A549 (cell line): ENCODE results near the gene INPP5A. TPM values are rescaled to one million over a fixed set of nuclear protein-coding genes. Genes with fewer than 3 reads are reported as not detected.

Experiments
- ATAC-seq, 2 experiments: fragments of 200-7000 bp in 1 of 2; fragments of >200 bp in 1 of 2; cut with Nextera tagmentation in 1 of 2; cut with Tn5 transposase in 1 of 2; 3 replicates each; pipeline versions ENCODE4 v1.8.0 to v1.9.1; 2018 to 2020; ENCODE audit warnings: mild to moderate bottlenecking in 1 of 2, moderate library complexity in 1 of 2
- CTCF ChIA-PET: fragments of 300-600 bp; sonication (Branson Sonifier 250); formaldehyde crosslinking; extraction: SDS; loops from one replicate; lab custom pipeline; 2021; ENCODE audit warnings: antibody characterized with exemption, inconsistent platforms; lab: Yijun Ruan, JAX
- POLR2A ChIA-PET: fragments of 350-600 bp; formaldehyde crosslinking; extraction: SDS; loops from one replicate; lab custom pipeline; 2021; ENCODE audit warnings: antibody characterized with exemption, inconsistent platforms; lab: Yijun Ruan, JAX
- DNase-seq, 2 experiments: peaks; one replicate each; pipeline versions ENCODE4 v3.0.0 to v3.0.0-alpha.2; 2011 to 2016; ENCODE audit warnings: low read depth in 1 of 2, low spot score in 1 of 2
- FAIRE-seq: peaks from 2 replicates; lab custom pipeline; 2011; peaks lifted over from hg19 to GRCh38; lab: Jason Lieb, UNC
- H3K27ac ChIP-seq, 2 experiments: fragments of >200 bp; sonication (Bioruptor Twin); formaldehyde crosslinking; 3 replicates each; pipeline ENCODE4 v1.5.1; 2016 to 2017
- H3K4me1 ChIP-seq: fragments of >200 bp; sonication (Bioruptor Twin); formaldehyde crosslinking; 3 replicates; pipeline ENCODE4 v1.6.1; 2016
- H3K4me2 ChIP-seq: fragments of >200 bp; sonication (Bioruptor Twin); formaldehyde crosslinking; 3 replicates; pipeline ENCODE4 v1.6.1; 2016
- H3K4me3 ChIP-seq: fragments of >200 bp; sonication (Bioruptor Twin); formaldehyde crosslinking; 3 replicates; pipeline ENCODE4 v1.5.1; 2016
- H3K9me3 ChIP-seq: fragments of >200 bp; sonication (Bioruptor Twin); formaldehyde crosslinking; 3 replicates; pipeline ENCODE4 v1.6.1; 2016
- ATOH8 ChIP-seq: fragments of 250-450 bp; sonication (Bioruptor Pico); IDR thresholded peaks from 2 replicates; pipeline ENCODE4 v1.5.0; 2020; ENCODE audit warnings: low read depth, mild to moderate bottlenecking, moderate library complexity
- EHMT2 ChIP-seq: fragments of 200-600 bp; sonication (generic); IDR thresholded peaks from 2 replicates; pipeline ENCODE4 v1.6.1; 2016; ENCODE audit warnings: antibody characterized with exemption, low read depth, mild to moderate bottlenecking, moderate library complexity
- FOSL2 ChIP-seq, 2 experiments: fragments of 450-650 bp in 1 of 2; fragments of >200 bp in 1 of 2; sonication (Bioruptor Twin) in 1 of 2; formaldehyde crosslinking; IDR thresholded peaks; 2 replicates each; pipeline versions ENCODE4 v1.5.0 to v1.6.1; 2016 to 2020; ENCODE audit warnings: mild to moderate bottlenecking in 1 of 2, moderate library complexity in 1 of 2
- FOXS1 ChIP-seq: fragments of 250-450 bp; sonication (Bioruptor Pico); IDR thresholded peaks from 2 replicates; pipeline ENCODE4 v1.5.0; 2020; ENCODE audit warnings: mild to moderate bottlenecking, moderate library complexity
- HOXB13 ChIP-seq: fragments of 250-450 bp; sonication (Bioruptor Pico); IDR thresholded peaks from 2 replicates; pipeline ENCODE4 v1.5.0; 2020; ENCODE audit warnings: low read depth, mild to moderate bottlenecking, moderate library complexity
- JUN ChIP-seq, 2 experiments: fragments of >200 bp; sonication (Bioruptor Twin); formaldehyde crosslinking; IDR thresholded peaks; 2 replicates in 1 of 2; 3 replicates in 1 of 2; pipeline ENCODE4 v1.6.1; 2016 to 2017
- KDM1A ChIP-seq: fragments of 200-600 bp; sonication (generic); IDR thresholded peaks from 2 replicates; pipeline ENCODE4 v1.6.1; 2016; ENCODE audit warnings: low read depth, mild to moderate bottlenecking
- NPAS2 ChIP-seq: fragments of 250-450 bp; sonication (Bioruptor Pico); IDR thresholded peaks from 2 replicates; pipeline ENCODE4 v1.8.0; 2022; ENCODE audit warnings: mild to moderate bottlenecking, moderate library complexity, borderline replicate concordance
- NR3C1 ChIP-seq: fragments of >200 bp; sonication (Bioruptor Twin); formaldehyde crosslinking; IDR thresholded peaks from 3 replicates; pipeline ENCODE4 v1.6.1; 2017
- PBX3 ChIP-seq: IDR thresholded peaks from 2 replicates; pipeline ENCODE4 v1.6.1; 2012
- POLR2A ChIP-seq: IDR thresholded peaks from 2 replicates; pipeline ENCODE4 v1.6.1; 2012; ENCODE audit warnings: mild to moderate bottlenecking, low read length
- POLR2AphosphoS2 ChIP-seq: conservative IDR thresholded peaks from 2 replicates; pipeline ENCODE4 v1.6.1; 2012; ENCODE audit warnings: low read length, improper control_type of control experiment, inconsistent platforms
- RAD21 ChIP-seq, 2 experiments: fragments of >200 bp in 1 of 2; sonication (Bioruptor Twin) in 1 of 2; formaldehyde crosslinking in 1 of 2; IDR thresholded peaks in 1 of 2; conservative IDR thresholded peaks in 1 of 2; 2 replicates in 1 of 2; 3 replicates in 1 of 2; pipeline ENCODE4 v1.6.1; 2012 to 2018; ENCODE audit warnings: inconsistent platforms in 1 of 2
- RCOR1 ChIP-seq: fragments of 150-350 bp; IDR thresholded peaks from 2 replicates; pipeline ENCODE4 v1.6.1; 2014; ENCODE audit warnings: antibody characterized with exemption, low read length, low read depth
- RFX5 ChIP-seq: fragments of 450-650 bp; IDR thresholded peaks from 2 replicates; pipeline ENCODE4 v1.7.1; 2014; ENCODE audit warnings: antibody characterized with exemption, mild to moderate bottlenecking, moderate library complexity
- TFCP2L1 ChIP-seq: fragments of 250-450 bp; sonication (Bioruptor Pico); IDR thresholded peaks from 2 replicates; pipeline ENCODE4 v1.5.0; 2021; ENCODE audit warnings: mild to moderate bottlenecking
- TP53 ChIP-seq: fragments of 250-450 bp; sonication (Bioruptor Pico); IDR thresholded peaks from 2 replicates; pipeline ENCODE4 v1.5.0; 2021; ENCODE audit warnings: mild to moderate bottlenecking, moderate library complexity
- ZNF302 ChIP-seq: fragments of 250-450 bp; sonication (Bioruptor Pico); IDR thresholded peaks from 2 replicates; pipeline ENCODE4 v1.9.0; 2021; ENCODE audit warnings: inconsistent platforms, mild to moderate bottlenecking, moderate library complexity
- ZSCAN20 ChIP-seq: fragments of 250-450 bp; sonication (Bioruptor Pico); IDR thresholded peaks from 2 replicates; pipeline ENCODE4 v1.8.0; 2022; ENCODE audit warnings: mild to moderate bottlenecking, moderate library complexity
- WGBS: methylation state at CpG from one replicate; pipeline ENCODE4 v1.1.6; 2017; ENCODE audit errors: missing lambda C conversion rate; 5-methylcytosine and 5-hydroxymethylcytosine counted together
- polyA plus RNA-seq, 4 experiments: library from polyadenylated mRNA; depleted of rRNA in 3 of 4; stranded (reverse); fragments of >200 nt; fragmentation: RNase III in 1 of 4; extraction: RNeasy Plus Mini Kit Qiagen cat#74134 plus additional on column Dnase treatment in 1 of 4; gene quantifications; 2 replicates in 3 of 4; 3 replicates in 1 of 4; pipeline ENCODE4 v1.2.3, GENCODE V29; 2011 to 2017
- TF ChIP-seq, protein P1 (sequence below): IDR thresholded peaks from 2 replicates; pipeline ENCODE4 v1.6.1; 2012
- TF ChIP-seq, protein P2 (sequence below): fragments of 450-650 bp; IDR thresholded peaks from 2 replicates; pipeline ENCODE4 v1.6.1; 2014; ENCODE audit warnings: antibody characterized with exemption
- TF ChIP-seq, protein P3 (sequence below): fragments of 250-450 bp; sonication (Bioruptor Pico); IDR thresholded peaks from 2 replicates; pipeline ENCODE4 v1.5.0; 2021; ENCODE audit warnings: mild to moderate bottlenecking, moderate library complexity, borderline replicate concordance

INPP5A gene
- polyA plus RNA-seq, 2 of the 4 experiments (the other 2 are of a cell fraction) = 13.7 to 15.1 TPM

DNA sequence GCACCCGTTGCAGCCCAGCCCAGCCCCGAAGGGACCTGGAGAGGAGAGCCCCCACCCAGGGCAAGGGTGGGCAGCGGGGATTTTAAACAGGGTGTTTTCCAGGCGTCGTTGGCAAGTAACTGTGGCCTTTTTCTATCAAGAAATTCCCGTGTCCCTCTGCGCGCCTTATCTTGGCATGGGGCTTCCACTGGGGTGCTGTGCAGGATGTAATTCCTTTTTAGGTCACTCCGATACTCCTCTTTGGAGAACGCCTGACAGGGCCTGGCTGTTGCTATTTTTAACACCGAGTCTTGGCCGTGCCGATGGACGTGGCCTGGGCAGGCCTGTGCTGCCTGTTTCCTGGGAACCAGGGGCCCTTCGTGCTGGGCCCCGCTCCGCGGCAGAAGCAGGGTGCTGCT lies 93.8 kb downstream of the INPP5A start:
- DNase-seq (no peak), ATAC-seq (no peak), FAIRE-seq (no peak)
- ChIA-PET POLR2A (no interaction called here), CTCF (interaction anchor here (1.2 to 8.6 kb wide), 3 partner anchors 12 to 174 kb away, joined by 3 to 90 read pairs (median 4); no protein-coding TSS in a partner anchor)
- Histone ChIP-seq H3K4me1 (no peaks in the 10 kb centered on the region), H3K9me3 (no peaks in the 10 kb centered on the region), H3K27ac (no peak overlapping the region), H3K4me2 (no peak overlapping the region), H3K4me3 (no peak overlapping the region)
- TF ChIP-seq POLR2AphosphoS2 (no peak), FOSL2 (IDR thresholded peaks at IDR 0.05) (no peak), FOSL2 (CRISPR knock-in tag; IDR thresholded peaks at IDR 0.05) (no peak), NPAS2 (CRISPR knock-in tag) (no peak), ATOH8 (CRISPR knock-in tag) (no peak), JUN (IDR thresholded peaks at IDR 0.05) (no peak), POLR2A (no peak), PBX3 (no peak), KDM1A (no peak), RCOR1 (no peak)
- TF ChIP-seq, protein P1, sequence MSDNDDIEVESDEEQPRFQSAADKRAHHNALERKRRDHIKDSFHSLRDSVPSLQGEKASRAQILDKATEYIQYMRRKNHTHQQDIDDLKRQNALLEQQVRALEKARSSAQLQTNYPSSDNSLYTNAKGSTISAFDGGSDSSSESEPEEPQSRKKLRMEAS = no peak
- 93% methylated on average over 18 of the region's 18 CpGs for WGBS

DNA sequence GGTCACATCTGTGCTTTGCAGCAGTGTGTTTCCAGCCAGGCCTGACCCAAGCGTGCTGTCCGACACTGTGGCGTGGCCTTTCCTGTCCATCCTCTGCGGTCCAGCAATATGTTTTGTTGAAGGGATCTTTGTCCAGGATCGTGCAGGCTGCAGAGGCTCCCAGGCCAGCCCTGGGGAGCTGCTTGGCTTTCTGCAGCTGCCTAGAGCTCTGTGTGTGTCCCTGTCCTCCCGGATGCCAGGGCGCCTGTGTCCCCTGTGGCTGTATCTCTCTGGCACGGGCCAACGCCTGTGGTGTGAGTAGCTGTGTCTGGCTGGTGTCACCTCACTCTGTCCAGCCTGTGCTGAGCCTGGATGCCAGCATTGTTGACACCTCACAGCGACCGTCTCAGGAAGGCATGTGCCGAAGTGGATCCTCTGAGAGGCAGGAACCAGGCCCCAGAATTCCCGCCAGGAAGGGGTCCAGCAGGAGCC lies 94.5 kb downstream of the INPP5A start:
- H3K4me3 ChIP-seq = no peak overlapping the region
- POLR2A ChIA-PET = no interaction called here
- CTCF ChIA-PET = interaction anchor here (1.2 to 8.6 kb wide), 3 partner anchors 11 to 175 kb away, joined by 3 to 90 read pairs (median 4); no protein-coding TSS in a partner anchor
- WGBS = 90% methylated on average over 10 of the region's 13 CpGs
- ATAC-seq = no peak
- H3K4me1 ChIP-seq = no peaks in the 10 kb centered on the region
- TF ChIP-seq RFX5 (no peak), PBX3 (no peak), HOXB13 (CRISPR knock-in tag) (no peak), TFCP2L1 (CRISPR knock-in tag) (no peak), POLR2AphosphoS2 (no peak), ZNF302 (CRISPR knock-in tag) (no peak), NPAS2 (CRISPR knock-in tag) (no peak), RAD21 (conservative IDR thresholded peaks at IDR 0.05 in 1 of 2, IDR thresholded peaks at IDR 0.05 in 1 of 2) (no peak), EHMT2 (no peak), TP53 (no peak), RCOR1 (no peak), ATOH8 (CRISPR knock-in tag) (no peak), ZSCAN20 (CRISPR knock-in tag) (no peak), FOXS1 (CRISPR knock-in tag) (no peak), NR3C1 (no peak), POLR2A (no peak)
- TF ChIP-seq, protein P2, sequence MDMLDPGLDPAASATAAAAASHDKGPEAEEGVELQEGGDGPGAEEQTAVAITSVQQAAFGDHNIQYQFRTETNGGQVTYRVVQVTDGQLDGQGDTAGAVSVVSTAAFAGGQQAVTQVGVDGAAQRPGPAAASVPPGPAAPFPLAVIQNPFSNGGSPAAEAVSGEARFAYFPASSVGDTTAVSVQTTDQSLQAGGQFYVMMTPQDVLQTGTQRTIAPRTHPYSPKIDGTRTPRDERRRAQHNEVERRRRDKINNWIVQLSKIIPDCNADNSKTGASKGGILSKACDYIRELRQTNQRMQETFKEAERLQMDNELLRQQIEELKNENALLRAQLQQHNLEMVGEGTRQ = no peak
- TF ChIP-seq, protein P3, sequence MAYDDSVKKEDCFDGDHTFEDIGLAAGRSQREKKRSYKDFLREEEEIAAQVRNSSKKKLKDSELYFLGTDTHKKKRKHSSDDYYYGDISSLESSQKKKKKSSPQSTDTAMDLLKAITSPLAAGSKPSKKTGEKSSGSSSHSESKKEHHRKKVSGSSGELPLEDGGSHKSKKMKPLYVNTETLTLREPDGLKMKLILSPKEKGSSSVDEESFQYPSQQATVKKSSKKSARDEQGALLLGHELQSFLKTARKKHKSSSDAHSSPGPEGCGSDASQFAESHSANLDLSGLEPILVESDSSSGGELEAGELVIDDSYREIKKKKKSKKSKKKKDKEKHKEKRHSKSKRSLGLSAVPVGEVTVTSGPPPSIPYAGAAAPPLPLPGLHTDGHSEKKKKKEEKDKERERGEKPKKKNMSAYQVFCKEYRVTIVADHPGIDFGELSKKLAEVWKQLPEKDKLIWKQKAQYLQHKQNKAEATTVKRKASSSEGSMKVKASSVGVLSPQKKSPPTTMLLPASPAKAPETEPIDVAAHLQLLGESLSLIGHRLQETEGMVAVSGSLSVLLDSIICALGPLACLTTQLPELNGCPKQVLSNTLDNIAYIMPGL (CRISPR knock-in tag) = no peak
- FAIRE-seq = no peak
- no peak for DNase-seq
- no peak overlapping the region for H3K27ac ChIP-seq
- H3K4me2 ChIP-seq = no peak overlapping the region
- H3K9me3 ChIP-seq = no peaks in the 10 kb centered on the region
